GDM1 (cell line): Measurements from ENCODE around the gene TEX26.

ENCODE experiments used
- DNase-seq: peaks from one replicate; lab custom pipeline; 2025; lab: John Stamatoyannopoulos, UW

Gene TEX26

DNA sequence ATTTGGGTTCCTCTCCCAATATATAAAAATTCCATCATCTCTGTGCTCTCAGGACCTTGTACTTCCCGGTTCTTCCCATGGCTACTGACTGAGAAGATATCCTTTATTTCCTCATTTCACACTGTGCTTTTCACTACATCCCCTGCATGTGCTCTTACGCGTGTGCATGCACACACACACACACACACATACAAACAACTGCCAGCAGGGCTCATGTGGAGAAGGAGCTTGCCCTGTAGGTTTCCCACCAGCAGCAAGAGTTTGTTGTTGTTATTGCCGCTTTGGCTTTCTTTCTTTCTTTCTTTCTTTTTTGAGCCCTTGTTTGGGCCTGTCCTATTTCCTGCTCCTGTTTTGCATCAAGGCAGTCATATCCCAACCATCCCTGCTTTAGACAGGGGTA lies 43.6 kb downstream of the TEX26 start:
- DNase-seq = no peak

GRCh38 chr13:30978981-30979956 lies 46.8 kb downstream of the TEX26 start:
- DNase-seq = no peak

DNA sequence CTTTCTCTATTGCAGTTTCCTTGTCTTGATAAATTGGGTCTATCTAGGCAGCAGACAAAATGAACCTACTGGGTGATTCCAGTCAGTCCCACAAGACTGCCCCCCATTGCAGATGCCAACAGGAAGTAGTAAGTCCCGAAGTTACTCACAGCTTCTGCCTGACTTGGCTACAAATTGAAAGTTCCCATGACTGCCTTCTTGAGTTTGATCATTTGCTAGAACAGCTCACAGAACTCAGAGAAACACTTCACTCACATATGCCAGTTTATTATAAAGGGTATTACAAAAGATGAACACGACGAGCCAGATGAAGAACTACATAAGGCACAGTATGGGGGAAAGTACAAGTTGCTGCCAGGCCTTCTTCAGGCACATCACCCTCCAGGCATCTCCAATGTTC lies 50.0 kb downstream of the TEX26 start:
- DNase-seq = no peak

DNA sequence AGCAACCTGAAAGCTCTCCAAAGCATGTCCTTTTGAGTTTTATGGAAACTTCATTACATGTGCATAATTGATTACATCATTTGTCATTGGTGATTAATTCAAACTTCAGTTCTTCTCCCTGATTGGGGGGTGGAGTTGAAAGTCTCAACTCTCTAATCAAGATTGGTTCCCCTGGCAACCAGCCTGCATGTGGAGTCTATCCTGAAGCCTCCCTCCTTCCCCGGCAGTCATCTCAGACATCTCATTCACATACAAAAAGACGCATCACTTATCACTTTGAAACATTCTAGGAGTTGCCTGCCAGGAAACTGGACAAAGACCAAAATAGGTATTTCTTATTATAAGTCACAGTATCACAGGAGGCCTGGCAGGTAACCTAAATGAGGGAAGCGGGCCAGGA lies 50.5 kb downstream of the TEX26 start:
- DNase-seq = no peak

GRCh38 chr13:30983431-30983830 lies 51.0 kb downstream of the TEX26 start:
- no peak for DNase-seq

- DNase-seq = no peak
Observed at GRCh38 chr13:30984620-30985019, 52.2 kb downstream of the TEX26 start.

GRCh38 chr13:30985637-30986205 lies 53.3 kb downstream of the TEX26 start:
- no peak for DNase-seq

- DNase-seq = no peak
Observed at GRCh38 chr13:30991184-30991583, 58.7 kb downstream of the TEX26 start.

DNA sequence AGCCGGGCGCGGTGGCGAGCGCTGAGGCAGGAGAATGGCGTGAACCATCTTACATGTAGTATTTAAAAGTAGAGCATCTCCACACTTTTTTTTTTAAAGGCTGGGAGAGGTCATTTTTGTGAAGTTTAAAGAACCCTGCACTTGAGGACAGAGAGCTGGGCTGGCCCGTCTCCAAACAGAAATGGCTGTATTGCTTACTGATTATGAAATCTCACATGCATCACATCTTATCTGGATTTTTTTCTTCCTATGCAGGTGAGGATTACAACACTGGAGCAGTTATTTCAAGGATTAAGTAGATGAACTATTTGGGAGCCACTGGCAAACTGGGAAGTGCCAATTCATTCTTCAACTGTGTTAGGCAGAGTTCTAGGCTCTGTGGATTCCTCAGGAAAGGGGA lies 59.5 kb downstream of the TEX26 start:
- DNase-seq = no peak

- DNase-seq = no peak
Observed at GRCh38 chr13:30995331-30995730, 62.9 kb downstream of the TEX26 start.

- DNase-seq = no peak
Observed at GRCh38 chr13:30997697-30998096, 65.2 kb downstream of the TEX26 start.

DNA sequence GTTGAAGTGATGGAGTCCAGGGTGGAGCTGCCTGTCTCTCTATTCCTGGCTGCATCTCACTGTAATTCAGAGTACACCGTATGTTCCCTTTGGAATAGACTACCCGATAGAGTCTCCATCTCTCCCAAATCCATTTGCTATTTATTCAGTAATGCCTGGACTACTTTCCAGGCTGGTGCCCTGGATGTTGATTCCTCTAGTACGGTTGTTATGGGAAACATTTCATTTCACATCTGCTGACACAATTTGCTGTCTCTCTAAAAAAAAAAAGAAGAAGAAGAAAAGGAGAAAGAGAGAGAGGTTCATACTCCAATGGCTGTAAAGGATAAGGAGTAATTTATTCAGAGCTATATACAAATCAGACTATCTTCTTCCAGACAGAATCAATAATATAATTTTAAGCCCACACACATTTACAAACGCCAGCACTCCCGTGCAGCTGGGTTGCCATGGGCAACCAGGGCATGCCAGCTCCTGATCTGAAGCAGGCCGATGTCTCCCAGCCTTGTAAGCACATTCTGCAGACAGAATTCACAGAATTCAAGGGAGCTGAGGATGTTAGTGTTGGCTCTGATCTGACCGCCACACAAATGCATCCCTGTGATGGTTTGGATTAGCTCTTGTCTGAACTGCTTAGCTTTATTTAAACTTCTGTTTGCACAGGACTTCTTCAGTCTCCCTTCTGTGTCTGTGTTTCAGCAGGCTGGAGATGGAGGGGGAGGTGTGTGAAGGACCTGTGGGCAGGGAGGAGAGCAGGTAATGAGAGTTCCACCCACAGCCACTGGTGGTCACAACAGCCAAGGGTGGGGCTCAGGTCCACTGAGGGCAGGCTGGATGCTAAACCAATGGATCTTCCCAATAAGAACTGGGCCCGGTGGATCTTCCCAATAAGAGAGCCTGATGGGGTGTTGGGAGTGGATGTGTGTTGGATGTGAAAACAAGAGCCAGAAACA lies 66.0 kb downstream of the TEX26 start:
- no peak for DNase-seq

DNA sequence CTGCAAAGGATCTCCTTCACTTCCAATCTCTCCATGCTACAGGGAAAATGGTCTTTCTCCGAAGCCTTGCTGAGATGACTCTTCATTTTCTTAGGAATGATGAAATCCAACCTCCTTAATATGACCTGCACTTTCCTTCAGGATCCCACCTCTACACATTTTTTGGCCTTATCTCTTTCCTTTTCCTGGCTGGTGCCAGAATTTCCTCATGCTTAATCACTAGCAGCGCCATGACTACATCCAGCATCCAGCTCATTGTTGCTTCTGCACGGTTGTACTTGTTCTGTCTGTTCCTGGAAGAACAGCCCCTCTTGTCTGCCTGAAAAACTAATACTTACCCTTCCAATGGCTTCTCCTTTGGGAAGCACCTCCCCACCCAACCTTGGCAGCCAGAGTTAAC lies 68.4 kb downstream of the TEX26 start:
- no peak for DNase-seq

GRCh38 chr13:31001647-31002046 lies 69.2 kb downstream of the TEX26 start:
- DNase-seq = no peak

- no peak for DNase-seq
Observed at GRCh38 chr13:31005066-31005465, 72.6 kb downstream of the TEX26 start.

- DNase-seq = no peak
Observed at GRCh38 chr13:31007417-31007816, 75.0 kb downstream of the TEX26 start.

DNA sequence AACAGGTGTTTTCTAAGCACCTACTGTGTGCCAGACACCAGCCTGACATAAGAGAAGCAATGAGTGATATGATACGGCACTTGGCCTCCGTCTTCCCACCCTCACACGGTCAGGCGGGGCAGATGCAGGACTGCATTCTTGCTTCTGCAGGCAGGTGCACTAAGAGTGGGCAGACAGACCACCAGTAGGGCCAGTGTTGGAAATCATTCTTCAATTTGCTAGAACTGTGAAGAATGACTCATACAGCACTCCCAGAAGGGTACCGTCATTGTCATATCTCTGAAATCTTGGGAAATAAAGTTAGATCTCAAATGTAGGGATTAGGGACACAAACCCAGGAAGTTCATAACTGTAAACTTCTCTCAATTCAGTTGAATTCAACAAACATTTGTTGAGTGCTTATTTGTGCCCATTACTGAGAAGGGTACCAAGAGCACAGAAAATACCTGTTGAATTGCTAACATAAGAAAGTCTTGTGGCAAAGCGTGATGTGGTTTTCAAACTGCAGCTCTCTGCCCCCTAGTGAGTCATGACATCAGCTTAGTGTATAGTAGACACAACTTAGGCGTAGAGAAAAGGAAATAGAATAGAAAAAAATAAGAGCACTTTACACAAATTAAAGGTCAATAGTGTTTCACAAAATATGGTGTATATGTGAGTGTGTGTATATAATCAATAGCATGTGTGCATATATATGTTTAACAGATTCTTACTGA lies 76.1 kb downstream of the TEX26 start:
- DNase-seq = no peak

DNA sequence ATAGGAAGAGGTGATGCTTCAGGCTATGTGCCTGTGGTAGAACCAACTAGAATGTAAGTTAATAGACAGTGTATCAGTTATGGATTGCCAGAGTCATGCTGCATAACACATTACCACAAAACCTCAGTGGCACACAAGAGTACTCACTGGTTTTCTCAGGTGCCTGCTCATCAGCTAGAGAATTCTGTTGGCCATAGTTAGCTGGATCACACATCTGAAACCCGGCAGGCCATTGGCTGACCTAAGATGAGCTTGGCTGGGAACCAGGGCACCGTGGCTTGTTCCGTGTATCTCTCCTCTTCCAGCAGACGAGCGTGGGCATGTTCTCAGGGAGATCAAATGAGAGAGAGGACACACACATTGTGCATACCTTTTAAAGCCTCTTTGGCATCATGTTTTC lies 76.7 kb downstream of the TEX26 start:
- DNase-seq = no peak

GRCh38 chr13:31010296-31010695 lies 77.8 kb downstream of the TEX26 start:
- no peak for DNase-seq

DNA sequence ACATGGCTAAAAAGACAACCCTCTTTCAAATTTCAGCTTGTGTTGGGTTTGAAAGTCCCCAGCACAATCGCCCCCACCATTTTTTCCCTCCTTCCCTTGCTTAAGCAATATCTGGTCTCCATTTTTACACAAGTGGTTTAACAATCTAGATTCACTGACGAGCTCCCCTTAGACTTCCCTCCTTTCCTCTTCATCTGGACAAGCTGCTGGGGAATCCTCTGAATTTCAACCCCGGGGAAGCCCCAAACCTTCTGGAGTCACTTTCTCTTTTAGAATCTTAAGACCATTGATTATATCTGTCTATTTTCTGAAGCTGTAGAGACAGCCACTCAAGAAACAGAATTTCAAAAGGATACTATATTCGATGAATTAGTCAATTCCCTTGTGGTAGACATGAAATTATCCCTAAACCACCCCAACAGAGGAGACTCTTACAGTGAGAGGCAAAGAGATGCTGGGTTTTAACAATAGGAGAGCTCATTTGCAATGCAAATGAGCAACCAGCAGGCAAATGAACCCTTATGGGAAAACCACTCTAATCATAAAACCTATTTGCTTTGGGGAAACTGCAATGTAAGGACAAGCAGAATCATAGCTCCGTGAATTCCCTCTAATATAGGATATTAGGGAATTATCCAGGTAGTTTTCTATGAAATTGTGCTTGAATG lies 78.9 kb downstream of the TEX26 start:
- DNase-seq = no peak
